DOHH2 (cell line): ENCODE data around the gene SEPTIN7.

ENCODE experiments used
- H3F3A ChIP-seq: fragments of 200-600 bp; sonication (generic), shearing (Covaris generic); 2 replicates; pipeline ENCODE4 v1.6.0; 2016; ENCODE audit warnings: antibody characterized with exemption, mild to moderate bottlenecking; ENCODE audit not compliant: control insufficient read depth, insufficient read depth
- H3K27ac ChIP-seq: fragments of 200-600 bp; sonication (generic); 2 replicates; pipeline ENCODE4 v1.5.1; 2014; ENCODE audit warnings: low read depth, mild to moderate bottlenecking, low read length, moderate library complexity
- H3K27me3 ChIP-seq: fragments of 200-600 bp; sonication (generic); 2 replicates; pipeline ENCODE4 v1.6.1; 2014; ENCODE audit warnings: mild to moderate bottlenecking, low read length, mixed read lengths; ENCODE audit not compliant: control insufficient read depth
- H3K36me3 ChIP-seq: fragments of 200-600 bp; sonication (generic); 2 replicates; pipeline ENCODE4 v1.6.1; 2014; ENCODE audit warnings: mild to moderate bottlenecking, low read length, moderate library complexity, mixed read lengths; ENCODE audit not compliant: control insufficient read depth
- H3K4me1 ChIP-seq: fragments of 200-600 bp; sonication (generic); 2 replicates; pipeline ENCODE4 v1.6.1; 2014; ENCODE audit warnings: mild to moderate bottlenecking, low read length, mixed read lengths; ENCODE audit not compliant: control insufficient read depth
- H3K4me2 ChIP-seq: fragments of 200-600 bp; sonication (generic); 2 replicates; pipeline ENCODE4 v1.6.0; 2014; ENCODE audit warnings: mild to moderate bottlenecking, low read length, moderate library complexity
- H3K4me3 ChIP-seq: fragments of 200-600 bp; sonication (generic); 2 replicates; pipeline ENCODE4 v1.5.1; 2014; ENCODE audit warnings: mild to moderate bottlenecking, low read length, mixed read lengths
- H3K79me2 ChIP-seq: fragments of 200-600 bp; sonication (generic); 2 replicates; pipeline ENCODE4 v1.6.1; 2014; ENCODE audit warnings: mild to moderate bottlenecking, low read length, mixed read lengths; ENCODE audit not compliant: control insufficient read depth
- H3K9me2 ChIP-seq: fragments of 200-600 bp; sonication (generic); replicated peaks from 2 replicates; pipeline ENCODE4 v1.6.1; 2014; ENCODE audit warnings: mild to moderate bottlenecking, low read length, mixed read lengths; ENCODE audit not compliant: control insufficient read depth
- H3K9me3 ChIP-seq: fragments of 200-600 bp; sonication (generic); 2 replicates; pipeline ENCODE4 v1.6.1; 2014; ENCODE audit warnings: antibody characterized with exemption, low read length, mixed read lengths; ENCODE audit not compliant: control insufficient read depth, insufficient read depth
- H4K20me1 ChIP-seq: fragments of 200-600 bp; sonication (generic); 2 replicates; pipeline ENCODE4 v1.6.0; 2014; ENCODE audit warnings: low read depth, mild to moderate bottlenecking, antibody characterized with exemption, low read length, moderate library complexity; ENCODE audit not compliant: control insufficient read depth, insufficient read depth
- CTCF ChIP-seq: fragments of 200-600 bp; sonication (generic); IDR thresholded peaks from one replicate; pipeline ENCODE4 v1.5.1; 2014; ENCODE audit warnings: antibody characterized with exemption, mild to moderate bottlenecking, low read depth, low read length; ENCODE audit not compliant: poor library complexity, severe bottlenecking
- EZH2phosphoT487 ChIP-seq: fragments of 200-600 bp; sonication (generic); IDR thresholded peaks from 2 replicates; pipeline ENCODE4 v1.6.1; 2017; ENCODE audit warnings: borderline replicate concordance, mild to moderate bottlenecking, antibody characterized with exemption, low read length, moderate library complexity, mixed read lengths

The SEPTIN7 gene

GRCh38 chr7:35839860-35840854, 39.3 kb downstream of the SEPTIN7 start:
- H3F3A ChIP-seq, result peaks cover 8% of the 10 kb centered on the region
- H4K20me1 ChIP-seq, result peaks cover 19% of the 10 kb centered on the region
- no peaks in the 10 kb centered on the region for H3K27me3 ChIP-seq
- no peak overlapping the region for H3K27ac ChIP-seq
- no peak overlapping the region for H3K4me2 ChIP-seq
- peaks cover 77% of the 10 kb centered on the region for H3K36me3 ChIP-seq
- peaks cover 92% of the 10 kb centered on the region for H3K79me2 ChIP-seq
- peaks cover 5% of the 10 kb centered on the region for H3K4me1 ChIP-seq
- no peaks in the 10 kb centered on the region for H3K9me2 ChIP-seq
- no peaks in the 10 kb centered on the region for H3K9me3 ChIP-seq
- no peak overlapping the region for H3K4me3 ChIP-seq
- TF ChIP-seq CTCF (no peak), EZH2phosphoT487 (no peak)

- TF ChIP-seq CTCF (no peak), EZH2phosphoT487 (no peak)
- H3K36me3 ChIP-seq, result peaks cover 88% of the 10 kb centered on the region
- peaks cover 5% of the 10 kb centered on the region; the same call in 1 of the 2 replicates for H4K20me1 ChIP-seq
- H3K9me2 ChIP-seq, result no peaks in the 10 kb centered on the region
- H3F3A ChIP-seq, result no peaks in the 10 kb centered on the region; the same call in 1 of the 2 replicates
- H3K4me1 ChIP-seq, result no peaks in the 10 kb centered on the region
- no peak overlapping the region for H3K27ac ChIP-seq
- peaks cover 96% of the 10 kb centered on the region for H3K79me2 ChIP-seq
- H3K27me3 ChIP-seq, result no peaks in the 10 kb centered on the region
- no peak overlapping the region for H3K4me2 ChIP-seq
- no peak overlapping the region for H3K4me3 ChIP-seq
- H3K9me3 ChIP-seq, result no peaks in the 10 kb centered on the region
Observed at GRCh38 chr7:35846816-35847412, 46.1 kb downstream of the SEPTIN7 start.

GRCh38 chr7:35848725-35849124, 47.9 kb downstream of the SEPTIN7 start:
- H3K4me1 ChIP-seq, result no peaks in the 10 kb centered on the region
- peaks cover 96% of the 10 kb centered on the region for H3K79me2 ChIP-seq
- TF ChIP-seq CTCF (no peak), EZH2phosphoT487 (no peak)
- no peak overlapping the region for H3K4me2 ChIP-seq
- H3K27ac ChIP-seq, result no peak overlapping the region
- peaks cover 90% of the 10 kb centered on the region for H3K36me3 ChIP-seq
- H3K4me3 ChIP-seq, result no peak overlapping the region
- H3K27me3 ChIP-seq, result no peaks in the 10 kb centered on the region
- H3K9me2 ChIP-seq, result no peaks in the 10 kb centered on the region
- H3K9me3 ChIP-seq, result no peaks in the 10 kb centered on the region
- no peaks in the 10 kb centered on the region for H3F3A ChIP-seq
- H4K20me1 ChIP-seq, result peaks cover 5% of the 10 kb centered on the region; the same call in 1 of the 2 replicates
